ENCODE measurements around the gene PCDHGA10.

Gene PCDHGA10

DNA sequence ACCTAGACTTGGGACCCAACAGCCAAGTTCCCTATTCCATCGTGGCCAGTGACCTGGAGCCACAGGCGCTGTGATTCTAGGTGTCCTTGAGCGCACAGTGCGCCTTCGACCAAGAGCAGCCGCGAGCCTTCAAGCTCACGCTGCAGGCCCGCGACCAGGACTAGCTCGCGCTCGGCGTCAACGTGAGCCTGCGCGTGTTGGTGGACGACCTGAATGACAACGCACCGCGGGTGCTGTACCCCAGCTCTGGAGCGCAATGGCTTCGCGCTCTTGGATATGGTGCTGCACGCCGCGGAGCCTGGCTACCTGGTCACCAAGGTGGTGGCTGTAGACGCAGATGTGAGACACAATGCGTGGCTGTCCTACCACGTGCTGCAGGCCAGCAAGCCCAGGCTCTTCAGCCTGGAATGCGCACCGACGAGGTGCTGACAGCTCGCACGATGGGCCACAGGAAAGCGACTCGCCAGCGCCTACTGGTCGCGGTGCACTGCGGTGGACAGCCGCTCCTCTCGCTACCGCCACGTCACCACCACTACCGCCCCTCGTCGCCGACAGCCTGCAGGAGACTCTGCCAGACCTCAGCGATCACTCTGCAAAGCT is 28.9 kb downstream of the PCDHGA10 start:
- TF ChIP-seq FOXP2 (optimal IDR thresholded peaks at IDR 0.05; ENCODE audit: borderline replicate concordance, extremely low read depth, extremely low read length, insufficient read depth) = no peak

- TF ChIP-seq POLR2AphosphoS5 (IDR thresholded peaks at IDR 0.05; ENCODE audit: low read depth, low read length) = no peak
Measured at GRCh38 chr5:141465351-141465750, 52.6 kb downstream of the PCDHGA10 start.

Data from PFSK-1 (cell line).